Measurements from ENCODE around the gene GAPDHS. TPM values are rescaled to one million over a fixed set of nuclear protein-coding genes. Genes with fewer than 3 reads are reported as not detected.

The GAPDHS gene
- total RNA-seq, 3 donors from 2014 or later, result not detected

DNA sequence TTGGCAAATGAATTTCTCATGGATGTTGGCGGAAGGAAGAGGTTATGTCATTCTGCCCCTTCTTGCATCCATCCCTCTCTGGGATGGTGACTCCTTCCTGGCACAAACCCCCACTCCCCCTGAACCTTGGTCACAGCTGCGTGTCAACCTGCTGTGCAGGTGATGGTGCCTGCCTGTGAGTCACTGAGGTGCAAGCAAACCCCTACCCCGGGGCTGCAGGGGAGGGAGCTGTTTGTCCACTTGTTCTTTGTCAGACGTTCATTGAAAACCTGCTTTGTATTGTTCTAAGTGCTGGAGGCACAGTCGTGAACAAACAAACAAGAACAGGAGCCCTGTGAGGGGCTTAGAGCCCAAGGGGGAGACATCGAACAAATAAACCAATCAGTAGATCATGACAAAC lies 2.0 kb upstream of the GAPDHS start:
- intact Hi-C loops (cut with DNase I, micrococcal nuclease), result no loop called here
- H3K36me3 ChIP-seq (ENCODE audit: low read depth), result no peaks in the 10 kb centered on the region
- peaks cover 3% of the 10 kb centered on the region for H3K4me1 ChIP-seq (ENCODE audit: low read depth)
- ATAC-seq (no peak), DNase-seq (no peak)
- H3K9me3 ChIP-seq, result no peaks in the 10 kb centered on the region
- no peak overlapping the region for H3K4me3 ChIP-seq
- TF ChIP-seq CTCF (IDR thresholded peaks at IDR 0.05), result no peak

GRCh38 chr19:35533822-35534392 lies 651 bp downstream of the GAPDHS start:
- no peak overlapping the region for H3K4me3 ChIP-seq
- ATAC-seq (peak; percentile 78), DNase-seq (peak; percentile 55 to 73 (median 66))
- TF ChIP-seq CTCF (IDR thresholded peaks at IDR 0.05), result no peak
- peaks cover 3% of the 10 kb centered on the region for H3K4me1 ChIP-seq (ENCODE audit: low read depth)
- H3K9me3 ChIP-seq, result no peaks in the 10 kb centered on the region
- intact Hi-C loops (cut with DNase I, micrococcal nuclease), result no loop called here
- H3K36me3 ChIP-seq (ENCODE audit: low read depth), result no peaks in the 10 kb centered on the region

DNA sequence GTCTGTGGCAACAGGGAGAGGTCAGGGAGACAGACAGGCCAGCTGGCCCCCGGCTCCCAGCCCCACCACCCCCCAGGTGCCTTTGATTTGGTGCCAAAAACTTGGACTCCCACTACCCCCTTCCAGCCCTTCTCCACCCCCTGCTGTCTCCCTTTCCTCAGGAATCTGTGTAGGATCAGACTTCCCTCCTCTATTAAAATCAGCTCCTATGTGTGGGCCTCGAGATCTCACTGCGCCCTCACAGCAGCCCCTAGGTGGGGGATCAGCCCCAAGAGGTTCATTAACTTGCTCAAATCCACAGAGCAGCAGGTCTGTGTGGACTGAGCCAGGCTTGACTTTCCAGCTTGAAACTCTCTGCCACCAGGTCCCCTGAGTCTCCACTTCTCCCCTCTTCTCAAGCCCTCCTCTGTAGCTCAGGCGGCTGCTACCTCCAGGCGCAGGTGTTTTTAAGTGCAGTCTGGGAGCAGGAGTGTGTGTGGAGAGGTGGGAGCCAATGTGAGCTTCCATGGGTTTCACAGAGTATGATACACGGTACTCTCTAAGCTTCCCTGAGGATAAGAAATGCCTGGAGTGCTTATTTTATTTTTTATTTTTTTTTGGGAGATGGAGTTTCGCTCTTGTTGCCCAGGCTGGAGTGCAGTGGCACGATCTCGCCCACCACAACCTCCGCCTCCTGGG lies 1.7 kb downstream of the GAPDHS start:
- TF ChIP-seq CTCF (IDR thresholded peaks at IDR 0.05), result no peak
- H3K4me3 ChIP-seq, result no peak overlapping the region
- no peak for DNase-seq
- H3K36me3 ChIP-seq (ENCODE audit: low read depth), result no peaks in the 10 kb centered on the region
- H3K4me1 ChIP-seq (ENCODE audit: low read depth), result peaks cover 3% of the 10 kb centered on the region
- intact Hi-C loops (cut with DNase I, micrococcal nuclease), result no loop called here
- H3K9me3 ChIP-seq, result no peaks in the 10 kb centered on the region
- ATAC-seq, result no peak

- H3K4me1 ChIP-seq (ENCODE audit: low read depth), result no peaks in the 10 kb centered on the region
- H3K4me3 ChIP-seq, result no peak overlapping the region
- intact Hi-C loops (cut with DNase I, micrococcal nuclease), result no loop called here
- H3K36me3 ChIP-seq (ENCODE audit: low read depth), result no peaks in the 10 kb centered on the region
- ATAC-seq (no peak), DNase-seq (no peak)
- H3K9me3 ChIP-seq, result no peaks in the 10 kb centered on the region
- TF ChIP-seq CTCF (IDR thresholded peaks at IDR 0.05), result no peak
Observed at GRCh38 chr19:35539314-35539713, 6.1 kb downstream of the GAPDHS start.

- intact Hi-C loops (cut with DNase I, micrococcal nuclease), result no loop called here
- ATAC-seq, result no peak
Observed at GRCh38 chr19:35539850-35540249, 6.6 kb downstream of the GAPDHS start.

More at GRCh38 chr19:35539850-35540249, 6.6 kb downstream of the GAPDHS start:
- no peak overlapping the region for H3K4me3 ChIP-seq
- DNase-seq, result no peak
- H3K4me1 ChIP-seq (ENCODE audit: low read depth), result no peaks in the 10 kb centered on the region
- no peak for TF ChIP-seq CTCF (IDR thresholded peaks at IDR 0.05)
- no peaks in the 10 kb centered on the region for H3K36me3 ChIP-seq (ENCODE audit: low read depth)
- H3K9me3 ChIP-seq, result no peaks in the 10 kb centered on the region

Measured in mucosa of descending colon (tissue), 3 donors.